Neural cell (in vitro differentiated cells): Measurements from ENCODE around the gene RAI1.

Source experiments
- TF ChIP-seq, protein P1 (sequence below): fragments of 450-650 bp; IDR thresholded peaks from 2 replicates; pipeline ENCODE4 v1.5.1; 2014; ENCODE audit warnings: antibody characterized with exemption, mild to moderate bottlenecking, moderate library complexity; ENCODE audit not compliant: poor library complexity, severe bottlenecking
- TF ChIP-seq, protein P2 (sequence below): IDR thresholded peaks from 2 replicates; pipeline ENCODE4 v1.6.1; 2012; ENCODE audit warnings: borderline replicate concordance

DNA sequence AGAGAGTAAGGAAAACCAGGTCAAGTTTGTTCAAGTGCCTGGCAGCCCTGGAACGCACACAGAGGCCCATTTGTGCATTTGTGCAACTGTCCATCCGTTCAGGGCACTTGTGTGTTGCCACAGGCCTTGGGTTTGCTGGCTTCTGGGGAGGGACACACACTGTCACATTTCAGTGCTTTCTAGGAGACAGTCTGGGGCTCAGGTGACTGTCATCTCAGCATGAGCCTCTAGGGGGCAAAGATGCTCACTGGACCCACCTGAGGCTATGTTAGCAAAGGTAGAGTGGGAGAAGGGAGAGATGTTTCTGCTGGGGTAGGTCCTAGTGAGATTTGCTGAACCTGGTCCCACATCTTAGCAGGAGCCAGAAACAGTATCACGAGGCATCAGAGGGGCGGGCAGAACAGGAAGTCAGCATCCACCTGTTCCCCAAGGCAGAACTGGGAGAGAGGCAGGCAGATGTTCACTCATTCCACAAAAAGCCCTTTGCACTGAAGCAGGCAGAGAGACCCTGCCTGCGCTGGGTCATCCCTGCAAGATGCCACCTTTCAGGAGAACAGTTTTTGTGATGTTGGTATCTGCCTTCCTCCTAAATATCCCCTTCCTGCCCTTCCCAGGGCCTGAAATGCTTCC is 48.5 kb downstream of the RAI1 start:
- TF ChIP-seq, protein P1, sequence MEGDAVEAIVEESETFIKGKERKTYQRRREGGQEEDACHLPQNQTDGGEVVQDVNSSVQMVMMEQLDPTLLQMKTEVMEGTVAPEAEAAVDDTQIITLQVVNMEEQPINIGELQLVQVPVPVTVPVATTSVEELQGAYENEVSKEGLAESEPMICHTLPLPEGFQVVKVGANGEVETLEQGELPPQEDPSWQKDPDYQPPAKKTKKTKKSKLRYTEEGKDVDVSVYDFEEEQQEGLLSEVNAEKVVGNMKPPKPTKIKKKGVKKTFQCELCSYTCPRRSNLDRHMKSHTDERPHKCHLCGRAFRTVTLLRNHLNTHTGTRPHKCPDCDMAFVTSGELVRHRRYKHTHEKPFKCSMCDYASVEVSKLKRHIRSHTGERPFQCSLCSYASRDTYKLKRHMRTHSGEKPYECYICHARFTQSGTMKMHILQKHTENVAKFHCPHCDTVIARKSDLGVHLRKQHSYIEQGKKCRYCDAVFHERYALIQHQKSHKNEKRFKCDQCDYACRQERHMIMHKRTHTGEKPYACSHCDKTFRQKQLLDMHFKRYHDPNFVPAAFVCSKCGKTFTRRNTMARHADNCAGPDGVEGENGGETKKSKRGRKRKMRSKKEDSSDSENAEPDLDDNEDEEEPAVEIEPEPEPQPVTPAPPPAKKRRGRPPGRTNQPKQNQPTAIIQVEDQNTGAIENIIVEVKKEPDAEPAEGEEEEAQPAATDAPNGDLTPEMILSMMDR, result peak; percentile 87
- TF ChIP-seq, protein P2, sequence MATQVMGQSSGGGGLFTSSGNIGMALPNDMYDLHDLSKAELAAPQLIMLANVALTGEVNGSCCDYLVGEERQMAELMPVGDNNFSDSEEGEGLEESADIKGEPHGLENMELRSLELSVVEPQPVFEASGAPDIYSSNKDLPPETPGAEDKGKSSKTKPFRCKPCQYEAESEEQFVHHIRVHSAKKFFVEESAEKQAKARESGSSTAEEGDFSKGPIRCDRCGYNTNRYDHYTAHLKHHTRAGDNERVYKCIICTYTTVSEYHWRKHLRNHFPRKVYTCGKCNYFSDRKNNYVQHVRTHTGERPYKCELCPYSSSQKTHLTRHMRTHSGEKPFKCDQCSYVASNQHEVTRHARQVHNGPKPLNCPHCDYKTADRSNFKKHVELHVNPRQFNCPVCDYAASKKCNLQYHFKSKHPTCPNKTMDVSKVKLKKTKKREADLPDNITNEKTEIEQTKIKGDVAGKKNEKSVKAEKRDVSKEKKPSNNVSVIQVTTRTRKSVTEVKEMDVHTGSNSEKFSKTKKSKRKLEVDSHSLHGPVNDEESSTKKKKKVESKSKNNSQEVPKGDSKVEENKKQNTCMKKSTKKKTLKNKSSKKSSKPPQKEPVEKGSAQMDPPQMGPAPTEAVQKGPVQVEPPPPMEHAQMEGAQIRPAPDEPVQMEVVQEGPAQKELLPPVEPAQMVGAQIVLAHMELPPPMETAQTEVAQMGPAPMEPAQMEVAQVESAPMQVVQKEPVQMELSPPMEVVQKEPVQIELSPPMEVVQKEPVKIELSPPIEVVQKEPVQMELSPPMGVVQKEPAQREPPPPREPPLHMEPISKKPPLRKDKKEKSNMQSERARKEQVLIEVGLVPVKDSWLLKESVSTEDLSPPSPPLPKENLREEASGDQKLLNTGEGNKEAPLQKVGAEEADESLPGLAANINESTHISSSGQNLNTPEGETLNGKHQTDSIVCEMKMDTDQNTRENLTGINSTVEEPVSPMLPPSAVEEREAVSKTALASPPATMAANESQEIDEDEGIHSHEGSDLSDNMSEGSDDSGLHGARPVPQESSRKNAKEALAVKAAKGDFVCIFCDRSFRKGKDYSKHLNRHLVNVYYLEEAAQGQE, result no peak
